Fibroblast of mammary gland (primary cell): ENCODE measurements around the gene OPTC.

Experiments used
- DNase-seq: peaks from one replicate; pipeline ENCODE4 v3.0.0-alpha.2; 2010; ENCODE audit warnings: low read depth
- H3K4me3 ChIP-seq: 2 replicates; pipeline ENCODE4 v1.5.1; 2011; ENCODE audit warnings: low read depth, mild to moderate bottlenecking, low read length, moderate library complexity; ENCODE audit not compliant: control insufficient read depth
- TF ChIP-seq, protein P1 (sequence below): conservative IDR thresholded peaks from 2 replicates; pipeline ENCODE4 v1.5.1; 2011; ENCODE audit warnings: low read depth, low read length, inconsistent platforms; ENCODE audit not compliant: control insufficient read depth, insufficient read depth

The OPTC gene

DNA sequence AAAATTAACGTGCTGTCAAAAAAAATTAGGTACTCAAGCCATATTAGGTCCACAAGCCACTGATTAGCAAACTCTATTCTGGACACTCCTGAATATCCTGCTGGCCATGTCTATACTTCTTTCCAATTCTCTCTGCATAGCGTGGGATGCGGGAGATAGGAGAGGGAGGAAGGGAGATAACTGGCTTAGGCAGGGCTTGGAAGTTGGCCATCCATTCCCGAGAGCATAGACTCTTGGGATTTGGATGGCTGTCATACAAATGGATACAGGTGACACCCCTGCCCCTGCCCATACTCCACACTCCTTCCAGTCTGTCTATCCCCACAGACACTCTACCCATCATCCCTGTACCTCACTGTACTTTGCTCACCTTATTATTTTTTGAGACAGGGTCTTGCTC, 20.7 kb upstream of the OPTC start:
- no peak overlapping the region for H3K4me3 ChIP-seq
- DNase-seq, result no peak
- TF ChIP-seq, protein P1, sequence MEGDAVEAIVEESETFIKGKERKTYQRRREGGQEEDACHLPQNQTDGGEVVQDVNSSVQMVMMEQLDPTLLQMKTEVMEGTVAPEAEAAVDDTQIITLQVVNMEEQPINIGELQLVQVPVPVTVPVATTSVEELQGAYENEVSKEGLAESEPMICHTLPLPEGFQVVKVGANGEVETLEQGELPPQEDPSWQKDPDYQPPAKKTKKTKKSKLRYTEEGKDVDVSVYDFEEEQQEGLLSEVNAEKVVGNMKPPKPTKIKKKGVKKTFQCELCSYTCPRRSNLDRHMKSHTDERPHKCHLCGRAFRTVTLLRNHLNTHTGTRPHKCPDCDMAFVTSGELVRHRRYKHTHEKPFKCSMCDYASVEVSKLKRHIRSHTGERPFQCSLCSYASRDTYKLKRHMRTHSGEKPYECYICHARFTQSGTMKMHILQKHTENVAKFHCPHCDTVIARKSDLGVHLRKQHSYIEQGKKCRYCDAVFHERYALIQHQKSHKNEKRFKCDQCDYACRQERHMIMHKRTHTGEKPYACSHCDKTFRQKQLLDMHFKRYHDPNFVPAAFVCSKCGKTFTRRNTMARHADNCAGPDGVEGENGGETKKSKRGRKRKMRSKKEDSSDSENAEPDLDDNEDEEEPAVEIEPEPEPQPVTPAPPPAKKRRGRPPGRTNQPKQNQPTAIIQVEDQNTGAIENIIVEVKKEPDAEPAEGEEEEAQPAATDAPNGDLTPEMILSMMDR, result no peak

DNA sequence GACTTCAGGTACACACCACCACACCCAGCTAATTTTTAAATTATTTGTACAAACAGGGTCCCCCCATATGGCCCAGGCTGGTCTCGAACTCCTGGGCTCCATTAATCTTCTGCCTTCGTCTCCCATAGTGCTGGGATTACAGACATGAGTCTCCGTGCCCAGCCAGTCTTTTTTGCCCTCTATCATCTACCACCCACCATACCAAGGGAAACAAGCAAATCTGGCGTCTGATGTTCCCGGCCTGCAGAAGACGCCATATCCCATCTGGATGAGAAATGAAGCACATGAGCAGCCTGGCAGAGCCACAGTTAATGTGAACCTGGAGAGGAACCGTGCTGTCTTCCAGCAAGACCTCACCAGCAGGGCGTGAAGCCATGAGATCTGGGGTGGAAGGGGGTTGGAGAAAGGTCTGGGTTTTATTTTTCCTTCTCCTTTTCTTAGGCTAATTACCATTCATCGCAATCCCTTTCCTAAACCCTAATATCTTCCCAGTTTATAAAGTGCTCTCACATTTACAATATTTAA, 20.1 kb upstream of the OPTC start:
- TF ChIP-seq, protein P1, result no peak
- no peak overlapping the region for H3K4me3 ChIP-seq
- DNase-seq, result no peak

DNA sequence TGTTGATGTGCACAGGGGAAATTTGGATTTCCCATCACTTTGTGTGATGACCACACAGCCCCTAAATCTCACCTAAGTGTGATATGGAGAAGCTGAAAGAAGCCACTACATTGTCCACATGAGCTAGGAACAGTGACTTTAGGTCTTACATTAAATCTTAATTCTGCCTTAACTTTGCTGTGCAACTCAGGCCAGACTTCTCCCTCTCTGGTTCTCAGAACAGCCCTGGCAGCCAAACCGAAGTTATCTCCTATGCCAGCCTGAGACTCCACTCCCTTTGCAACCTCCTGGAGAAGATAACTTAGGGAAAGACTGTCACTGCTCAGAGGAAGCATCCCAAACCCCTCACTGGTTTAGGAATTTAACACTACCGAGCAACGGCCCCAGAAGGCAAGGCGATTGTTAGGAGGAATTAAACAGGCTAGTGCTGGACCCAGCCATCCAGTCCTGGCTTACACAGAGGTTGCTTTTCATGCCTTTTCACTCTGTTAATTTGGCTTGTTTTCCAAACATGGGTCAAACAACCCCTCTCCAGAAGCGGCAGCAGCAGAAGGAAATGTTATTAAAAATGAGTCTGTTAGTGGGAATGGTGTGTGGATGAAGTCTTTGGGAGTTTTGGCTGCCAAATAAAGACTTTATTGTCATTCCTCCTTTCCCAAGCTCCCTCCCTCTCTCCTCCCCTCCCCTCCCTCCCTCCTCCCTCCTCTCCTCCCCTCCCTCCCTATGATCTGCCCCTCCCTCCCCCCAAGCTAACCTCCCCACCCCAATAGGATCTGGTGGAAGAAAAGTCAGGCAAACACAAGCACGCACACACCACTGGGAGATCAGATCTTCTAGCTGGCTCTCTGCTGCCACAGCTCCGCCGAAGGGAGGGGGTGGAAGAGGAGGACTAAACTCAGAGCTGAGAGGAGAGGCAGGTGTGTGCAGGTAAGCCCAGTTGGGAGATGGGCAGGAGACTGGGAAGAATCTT, 18.7 kb upstream of the OPTC start, which contains the start of gene PRELP:
Gene PRELP, plus strand, starts transcription at position 795 of the 970 bp plus-strand sequence. CDS start 7,379 bp downstream, outside the sequence.
- no peak within 1 kb of the TSS for H3K4me3 ChIP-seq
- TF ChIP-seq, protein P1, result no peak
- DNase-seq, result no peak

DNA sequence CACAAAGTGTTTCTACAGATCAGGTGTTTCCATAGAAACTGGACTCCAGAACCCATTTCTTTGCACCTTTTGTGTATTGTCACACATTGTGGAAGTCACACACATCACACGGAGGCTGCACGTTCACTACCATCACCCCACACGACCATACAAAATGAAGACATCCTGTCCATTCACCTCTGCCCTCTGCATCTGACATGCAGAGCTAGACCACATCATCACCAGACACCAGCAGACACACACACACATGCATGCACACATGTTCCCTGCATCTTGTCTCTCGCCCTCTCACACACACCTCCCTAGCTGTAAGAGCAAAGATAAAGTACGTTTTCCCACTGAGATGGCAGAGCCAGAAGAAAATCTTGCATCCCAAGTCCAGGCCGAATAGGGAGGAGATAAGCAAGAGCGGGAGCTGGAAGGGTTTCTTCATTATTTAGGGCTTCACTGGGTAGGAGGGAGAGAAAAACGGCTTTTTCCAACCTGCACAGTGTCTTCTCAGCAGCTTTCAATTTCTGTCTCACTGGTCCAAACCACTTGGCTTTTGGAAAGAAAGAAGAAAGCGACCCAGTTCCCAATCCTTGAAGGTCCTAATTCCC, 17.6 kb upstream of the OPTC start:
- no peak for DNase-seq
- TF ChIP-seq, protein P1, result no peak
- H3K4me3 ChIP-seq, result no peak overlapping the region

DNA sequence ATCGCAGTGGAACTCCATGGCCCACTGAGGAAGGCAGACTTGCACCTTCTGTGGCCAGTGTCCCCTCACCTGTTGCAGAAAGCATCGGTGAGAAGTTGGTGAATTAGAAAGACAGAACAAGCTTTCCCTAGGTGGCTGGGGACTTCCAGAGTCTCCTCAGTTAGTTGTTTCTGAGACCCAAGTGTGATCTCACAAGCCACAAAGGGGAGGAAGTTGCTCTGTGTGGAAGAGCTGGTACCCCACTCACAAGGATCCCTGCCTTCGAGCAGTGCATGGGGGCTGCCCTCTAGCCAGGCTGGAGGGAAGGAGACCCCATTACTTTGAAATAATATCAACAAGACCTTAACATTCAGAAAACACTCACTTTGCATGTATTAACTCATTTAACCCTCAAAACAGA, 16.2 kb upstream of the OPTC start:
- TF ChIP-seq, protein P1, result no peak
- no peak overlapping the region for H3K4me3 ChIP-seq
- DNase-seq, result no peak

DNA sequence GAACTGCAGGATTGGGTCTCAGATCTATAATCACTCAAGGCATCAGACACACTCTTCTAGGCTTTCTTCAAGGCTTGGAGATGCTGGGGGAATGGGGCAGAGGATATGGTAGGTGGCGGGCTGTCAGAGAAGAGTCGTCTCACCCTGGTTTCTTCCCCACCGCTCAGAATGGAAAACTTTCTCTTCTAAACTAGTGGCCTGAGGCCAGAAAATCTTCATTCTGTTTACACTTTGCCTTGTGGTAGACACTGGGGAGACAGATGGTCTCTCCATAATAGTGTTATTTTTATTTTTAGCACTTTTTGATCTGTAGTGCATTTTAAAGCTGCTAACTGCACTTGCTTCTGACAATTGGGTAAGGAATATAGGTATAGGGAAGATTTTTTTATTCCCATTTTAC, 15.7 kb upstream of the OPTC start:
- DNase-seq, result no peak
- no peak overlapping the region for H3K4me3 ChIP-seq
- TF ChIP-seq, protein P1, result no peak
